Skeletal muscle cell (primary cell): Measurements from ENCODE around the gene PDK2.
"Not testable (repeated sequence)": the region's sequence is repeated elsewhere in the genome, so short reads cannot be mapped to it uniquely, and the experiment has no call there.

Experiments
- DNase-seq: peaks from one replicate; pipeline ENCODE4 v3.0.0-alpha.2; 2010; ENCODE audit warnings: low read depth
- H3K4me3 ChIP-seq: 2 replicates; pipeline ENCODE4 v1.5.1; 2011; ENCODE audit warnings: low read depth, mild to moderate bottlenecking, control low read depth, low read length, moderate library complexity

PDK2 gene

DNA sequence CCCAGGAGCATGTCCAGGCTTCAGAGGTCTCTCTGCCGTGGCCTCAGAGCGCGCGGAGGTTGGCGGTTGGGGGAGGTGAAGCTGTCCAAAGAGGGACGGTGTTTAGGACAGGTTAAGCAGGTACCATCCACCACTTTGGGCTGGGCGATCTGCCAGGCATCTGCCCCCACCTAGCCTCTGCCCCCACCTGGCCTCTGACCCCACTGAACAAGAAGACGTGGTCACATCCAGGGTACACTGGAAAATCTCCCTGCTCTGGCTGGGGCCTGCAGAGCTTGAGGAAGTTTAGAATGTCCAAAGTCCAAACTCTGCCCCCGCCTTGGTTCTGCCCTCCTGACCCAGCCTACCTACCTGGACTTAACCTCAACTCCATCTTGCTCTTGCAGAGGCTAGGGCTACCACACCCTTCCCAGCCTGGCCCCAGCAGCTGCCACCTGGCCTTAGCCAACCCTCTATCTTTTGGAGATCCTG lies 37.6 kb upstream of the PDK2 start:
- peak overlapping the region; percentile 78 for H3K4me3 ChIP-seq
- no peak for DNase-seq

DNA sequence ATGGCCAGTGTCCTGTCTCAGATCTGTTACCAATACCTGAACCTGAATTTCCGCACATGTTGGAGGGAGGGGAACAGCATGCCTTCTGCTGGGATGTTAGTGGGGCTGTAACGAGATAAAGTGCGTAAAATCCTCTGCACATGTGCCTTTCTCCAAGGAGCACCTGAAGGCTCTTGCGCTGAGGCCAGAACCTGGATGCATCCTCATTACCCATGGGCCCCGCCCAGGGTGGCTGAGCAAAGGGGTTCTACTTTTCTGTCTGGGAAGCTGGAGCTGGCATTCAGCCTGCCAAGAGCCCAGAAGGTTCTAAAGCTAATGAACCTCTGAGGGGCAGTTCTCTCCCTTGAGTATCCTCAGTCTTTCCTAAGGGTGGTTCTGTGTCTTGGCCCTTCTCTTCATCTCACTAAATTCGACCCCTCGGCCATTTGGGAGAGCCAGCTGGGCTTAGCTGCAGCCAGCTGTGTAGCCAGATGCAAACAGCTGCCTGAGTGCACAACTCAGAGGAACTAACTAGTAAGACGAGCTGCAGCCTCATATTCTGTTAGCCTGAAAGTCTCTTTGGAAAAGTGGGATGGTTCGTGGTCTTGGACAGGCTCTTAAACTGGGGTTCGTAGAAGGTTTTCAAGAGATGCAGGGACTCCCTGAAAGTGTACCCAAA lies 36.7 kb upstream of the PDK2 start:
- peak overlapping the region; percentile 2 for H3K4me3 ChIP-seq
- DNase-seq, result no peak

DNA sequence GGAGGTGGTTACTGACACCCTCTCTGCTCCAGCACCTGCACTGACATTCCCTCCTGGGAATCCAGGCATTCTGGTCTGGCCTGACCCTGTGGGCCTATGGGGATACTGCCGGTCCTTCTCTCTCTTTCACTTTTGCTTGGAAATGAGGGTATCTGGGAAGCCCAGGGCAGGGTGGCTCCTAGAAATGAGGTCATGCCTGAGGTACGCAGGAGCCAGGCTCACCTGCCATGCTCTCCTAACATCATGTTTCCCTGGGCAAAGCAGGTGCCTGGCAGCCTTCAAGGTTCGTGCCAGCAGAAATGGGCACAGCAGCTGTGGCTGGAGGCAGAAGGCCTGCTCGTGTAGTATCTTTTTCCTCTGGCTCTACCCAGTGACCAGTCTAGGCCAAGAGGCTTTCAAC lies 35.9 kb upstream of the PDK2 start:
- no peak overlapping the region for H3K4me3 ChIP-seq
- DNase-seq, result no peak

DNA sequence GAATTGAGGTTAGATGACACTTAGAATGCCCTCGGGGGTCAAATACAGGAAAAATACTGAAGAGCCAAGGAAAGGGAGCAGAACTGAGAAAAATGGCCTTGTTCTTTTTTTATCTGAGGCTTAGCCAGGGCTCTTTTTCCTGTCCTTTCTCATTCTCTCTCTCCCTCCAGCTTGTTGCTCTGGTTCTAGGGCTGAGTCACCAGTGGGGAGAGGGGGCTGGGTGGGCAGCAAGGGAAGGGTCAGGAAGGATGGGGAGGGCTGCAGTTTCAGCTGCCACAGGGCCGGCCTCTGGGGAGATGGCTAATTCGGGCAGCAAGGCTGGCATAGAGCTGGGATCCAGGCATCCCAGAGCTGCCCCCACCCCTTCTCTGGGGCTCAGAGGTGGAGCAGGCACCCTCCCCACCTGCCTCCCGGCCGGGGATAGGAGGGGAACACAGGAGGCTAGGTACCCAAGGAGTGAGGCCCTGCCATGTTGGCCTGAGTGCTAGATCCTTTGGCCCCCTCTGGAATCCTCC lies 35.3 kb upstream of the PDK2 start:
- no peak overlapping the region for H3K4me3 ChIP-seq
- no peak for DNase-seq

DNA sequence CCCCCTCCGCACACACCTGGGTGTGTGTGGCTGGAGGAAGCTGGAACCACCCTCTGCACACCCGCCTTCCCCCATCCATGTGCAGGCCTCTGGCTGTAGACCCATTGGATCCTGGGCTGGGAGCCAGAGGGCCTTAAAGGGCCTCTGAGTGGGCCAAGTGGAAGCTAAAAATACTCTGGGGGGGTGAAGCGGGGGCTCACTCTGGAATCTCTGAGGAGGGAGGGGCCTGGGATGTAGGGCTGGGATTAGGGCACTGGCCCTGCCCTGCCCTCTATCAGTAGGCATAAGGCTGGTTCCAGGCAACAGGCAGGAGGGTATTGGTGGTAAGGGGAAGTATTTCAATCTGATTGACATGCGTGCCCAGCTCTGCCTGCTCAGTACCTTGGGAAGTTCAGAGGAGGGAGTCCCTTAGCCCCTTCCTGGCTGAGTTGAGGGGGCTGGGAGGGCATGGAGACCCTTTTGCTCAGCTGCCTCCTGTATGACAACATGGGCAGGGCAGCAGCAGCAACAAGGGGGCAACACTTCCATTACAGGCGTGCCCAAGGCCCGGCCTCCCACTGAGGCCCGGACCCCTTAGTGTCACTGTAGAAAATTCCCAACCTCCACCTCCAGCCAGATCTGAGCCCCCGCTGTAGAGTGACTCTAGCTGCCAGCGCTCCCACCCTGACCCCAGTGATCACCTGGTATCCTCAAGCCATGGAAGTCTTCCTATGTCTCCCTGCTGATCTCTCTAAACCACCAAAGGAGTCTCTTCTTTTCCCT lies 34.0 kb upstream of the PDK2 start:
- H3K4me3 ChIP-seq, result no peak overlapping the region

DNA sequence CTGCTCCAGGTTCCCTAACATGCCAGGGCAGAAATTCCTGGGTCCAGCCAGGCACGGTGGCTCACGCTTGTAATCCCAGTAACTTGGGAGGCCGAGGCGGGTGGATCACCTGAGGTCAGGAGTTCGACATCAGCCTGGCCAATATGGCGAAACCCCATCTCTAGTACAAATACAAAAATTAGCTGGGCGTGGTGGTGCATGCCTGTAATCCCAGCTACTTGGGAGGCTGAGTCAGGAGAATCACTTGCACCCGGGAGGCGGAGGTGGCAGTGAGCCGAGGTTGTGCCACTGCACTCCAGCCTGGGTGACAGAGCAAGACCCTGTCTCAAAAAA lies 33.5 kb upstream of the PDK2 start:
- H3K4me3 ChIP-seq, DNase-seq: not testable (repeated sequence)

More for the DNA sequence above, 34.0 kb upstream of the PDK2 start:
- DNase-seq, result peak; percentile 60

DNA sequence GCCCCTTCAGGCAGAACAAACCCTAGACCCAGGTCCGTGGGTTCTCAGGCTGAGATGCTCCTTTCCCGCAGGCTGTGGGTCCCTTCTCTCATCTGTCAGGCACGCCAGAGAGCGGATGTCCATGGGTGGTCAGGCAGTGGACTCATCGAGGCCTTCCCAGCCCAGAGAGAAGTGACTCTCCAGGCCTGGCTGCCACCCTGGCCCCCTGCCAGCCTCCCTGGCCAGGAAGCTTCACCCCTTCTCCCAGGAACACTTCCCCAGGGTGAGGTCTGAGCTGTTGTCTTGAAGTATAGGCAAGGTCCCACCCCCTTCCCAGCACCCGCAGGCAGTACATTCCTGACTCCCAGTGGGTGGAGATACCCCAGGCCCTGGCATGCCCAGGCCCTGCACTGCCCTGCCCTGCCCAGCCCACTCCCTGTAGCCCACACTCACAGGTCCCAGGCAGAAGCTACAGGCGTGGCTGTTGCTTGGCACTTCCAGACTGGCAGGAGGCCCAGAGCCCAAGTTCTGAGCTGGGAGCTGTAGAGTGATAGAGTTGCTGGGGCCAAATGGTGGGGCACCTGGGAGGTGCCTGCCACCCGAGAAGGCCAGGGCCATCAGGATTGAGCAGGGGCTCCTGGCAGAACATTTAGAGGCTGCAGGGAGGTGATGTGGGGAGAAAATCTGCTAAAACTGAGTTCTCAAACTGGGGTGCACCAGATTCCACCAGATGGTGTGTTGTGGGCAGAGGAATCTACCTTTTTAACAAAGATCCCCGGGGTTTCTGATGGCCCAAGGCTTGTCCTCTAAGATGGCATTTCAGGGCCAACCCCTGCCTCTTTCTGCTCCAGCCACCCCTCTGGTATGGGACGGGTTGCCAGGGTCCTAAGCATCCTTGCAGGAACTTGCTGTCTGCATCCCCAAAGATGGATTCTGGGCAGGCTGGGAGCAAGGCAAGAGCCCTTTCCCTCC lies 32.6 kb upstream of the PDK2 start:
- H3K4me3 ChIP-seq, result no peak overlapping the region
- peak; percentile 54 for DNase-seq

DNA sequence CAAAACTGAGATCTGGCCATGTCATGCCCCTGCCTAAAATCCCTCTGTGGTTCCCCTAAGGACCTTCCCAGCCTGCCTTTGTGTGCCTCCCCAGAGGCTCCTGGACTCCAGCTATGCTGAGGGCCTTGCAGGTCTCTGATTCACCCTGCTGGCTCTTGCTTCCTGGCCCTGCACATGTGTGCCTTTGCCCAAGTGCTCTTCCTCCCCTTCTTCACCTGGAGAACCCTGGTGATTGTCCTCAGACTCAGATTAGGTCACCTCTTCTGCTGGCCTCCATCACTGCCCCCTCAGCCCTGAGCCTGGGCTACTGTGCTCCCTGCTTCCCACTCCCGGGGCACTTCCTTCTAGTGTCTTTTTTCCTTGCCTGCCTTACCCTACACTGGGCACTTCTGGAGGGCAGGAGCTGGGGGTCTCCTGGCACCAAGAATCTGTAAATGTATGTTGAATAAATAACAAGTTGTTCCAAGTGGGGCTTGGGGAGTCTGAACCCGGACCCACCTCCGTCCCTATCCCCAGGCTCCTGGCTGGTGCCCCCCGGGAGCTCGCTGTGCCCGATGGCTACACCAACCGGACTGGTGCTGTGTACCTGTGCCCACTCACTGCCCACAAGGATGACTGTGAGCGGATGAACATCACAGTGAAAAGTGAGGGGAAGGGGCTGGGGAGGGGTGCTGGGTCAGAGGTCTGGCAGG lies 31.4 kb upstream of the PDK2 start:
- no peak for DNase-seq
- H3K4me3 ChIP-seq, result no peak overlapping the region

DNA sequence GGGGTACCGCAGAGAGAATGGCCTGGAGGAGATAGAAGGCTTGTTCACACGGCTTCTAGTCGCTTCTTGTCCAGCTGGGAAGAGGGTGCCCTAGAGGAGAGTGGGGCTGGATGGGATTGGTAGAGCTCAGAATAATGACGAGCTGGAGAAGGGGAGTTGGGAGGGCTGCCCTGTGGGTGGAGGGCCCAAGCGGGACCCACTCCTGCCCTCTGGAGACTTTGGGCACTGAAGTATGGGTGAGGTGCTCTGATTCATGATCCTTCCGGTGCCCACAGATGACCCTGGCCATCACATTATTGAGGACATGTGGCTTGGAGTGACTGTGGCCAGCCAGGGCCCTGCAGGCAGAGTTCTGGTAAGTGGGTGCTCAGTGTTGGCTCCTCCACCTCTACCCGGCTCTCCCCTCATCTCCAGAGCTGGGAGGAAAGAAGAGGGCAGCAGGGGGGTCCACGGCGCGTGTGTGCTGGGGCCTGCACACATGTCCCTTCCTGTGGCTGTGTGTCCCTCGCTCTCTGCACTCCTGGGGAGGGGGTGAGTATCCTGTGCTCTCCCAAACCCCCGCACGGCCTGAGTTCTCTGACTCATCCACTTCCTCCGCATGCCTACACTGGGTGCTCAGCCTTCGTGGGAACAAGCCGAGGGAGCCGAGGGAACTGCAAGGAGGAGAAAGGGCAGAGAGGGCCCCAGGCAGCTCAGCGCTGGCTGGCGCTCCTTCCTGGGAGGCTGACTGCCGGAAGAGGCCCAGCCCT lies 30.7 kb upstream of the PDK2 start:
- peak; percentile 88 for DNase-seq
- H3K4me3 ChIP-seq, result no peak overlapping the region

DNA sequence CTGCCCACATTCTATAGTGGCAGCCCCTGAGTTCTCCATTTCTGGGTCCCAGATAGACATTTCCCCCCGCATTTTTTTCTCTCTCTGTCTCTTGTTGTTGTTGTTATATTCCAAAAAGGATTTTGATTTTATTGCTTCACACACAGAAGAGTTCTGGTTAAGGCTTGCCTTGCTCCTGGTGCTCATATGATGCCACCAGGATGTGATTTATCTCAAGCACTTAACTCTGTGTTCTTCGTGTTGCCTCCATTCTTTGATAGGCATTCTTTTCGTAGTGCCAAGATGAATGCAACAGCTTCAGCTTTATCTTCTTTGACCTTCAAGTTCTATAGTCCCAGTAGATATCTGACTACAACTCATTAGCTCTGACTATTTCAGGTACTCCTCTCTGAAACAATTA lies 30.1 kb upstream of the PDK2 start:
- no peak overlapping the region for H3K4me3 ChIP-seq
- DNase-seq, result no peak

DNA sequence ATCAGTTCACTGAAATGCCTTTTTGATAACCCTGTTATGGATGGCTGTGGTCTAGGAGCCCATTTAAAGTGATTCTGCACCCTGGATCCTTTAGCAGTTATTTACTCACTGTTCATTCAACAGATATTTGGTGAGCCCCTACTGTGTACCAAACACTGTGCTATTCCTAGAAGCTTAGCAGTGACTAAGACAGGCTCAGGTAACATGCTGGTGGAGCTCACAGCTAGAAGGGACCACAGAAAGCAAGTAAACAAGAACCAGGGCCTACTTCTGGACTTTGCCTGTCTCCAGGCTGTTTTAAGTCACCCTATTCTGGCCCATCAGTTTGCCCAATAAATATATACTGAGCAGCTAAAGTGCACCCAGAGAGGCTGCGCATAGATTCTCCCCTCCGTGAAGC lies 28.2 kb upstream of the PDK2 start:
- DNase-seq, result no peak
- H3K4me3 ChIP-seq, result no peak overlapping the region

DNA sequence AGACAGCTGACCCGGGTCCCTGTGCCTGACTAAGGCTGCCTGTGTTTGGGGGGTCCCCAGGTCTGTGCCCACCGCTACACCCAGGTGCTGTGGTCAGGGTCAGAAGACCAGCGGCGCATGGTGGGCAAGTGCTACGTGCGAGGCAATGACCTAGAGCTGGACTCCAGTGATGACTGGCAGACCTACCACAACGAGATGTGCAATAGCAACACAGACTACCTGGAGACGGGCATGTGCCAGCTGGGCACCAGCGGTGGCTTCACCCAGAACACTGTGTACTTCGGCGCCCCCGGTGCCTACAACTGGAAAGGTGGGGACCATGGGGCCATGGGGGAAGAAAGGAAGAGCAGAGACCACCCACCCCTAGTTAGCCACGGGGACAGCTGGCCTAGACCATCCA lies 27.2 kb upstream of the PDK2 start:
- no peak overlapping the region for H3K4me3 ChIP-seq
- DNase-seq, result no peak

DNA sequence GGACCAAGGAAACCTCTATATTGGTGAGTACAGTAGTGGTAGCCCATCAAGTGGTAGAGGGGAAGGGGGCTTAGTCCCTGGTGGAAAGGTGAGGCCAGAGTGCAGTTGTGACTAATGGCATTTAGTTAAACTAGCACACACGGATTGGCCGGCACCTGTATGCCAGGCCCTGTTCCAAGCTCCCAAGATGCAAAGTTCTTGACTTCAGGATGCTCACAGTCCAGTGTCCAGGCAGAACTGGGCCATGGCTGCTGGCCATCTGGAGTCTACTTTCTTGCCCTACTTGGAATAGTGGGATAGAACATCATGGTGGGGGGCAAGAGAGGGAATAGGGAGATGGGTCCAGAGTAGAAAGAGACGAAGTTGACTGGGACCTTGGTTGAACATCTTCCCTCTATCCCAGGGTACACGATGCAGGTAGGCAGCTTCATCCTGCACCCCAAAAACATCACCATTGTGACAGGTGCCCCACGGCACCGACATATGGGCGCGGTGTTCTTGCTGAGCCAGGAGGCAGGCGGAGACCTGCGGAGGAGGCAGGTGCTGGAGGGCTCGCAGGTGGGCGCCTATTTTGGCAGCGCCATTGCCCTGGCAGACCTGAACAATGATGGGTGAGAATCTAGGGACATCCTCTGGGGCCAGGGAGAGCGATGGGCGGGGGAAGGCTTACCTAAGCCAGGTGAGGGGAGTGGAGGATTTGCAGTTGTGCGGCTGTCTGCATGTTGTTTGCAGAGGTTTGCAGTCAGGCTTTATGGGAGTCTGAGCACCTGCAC lies 24.1 kb upstream of the PDK2 start:
- H3K4me3 ChIP-seq, result no peak overlapping the region
- DNase-seq, result no peak

DNA sequence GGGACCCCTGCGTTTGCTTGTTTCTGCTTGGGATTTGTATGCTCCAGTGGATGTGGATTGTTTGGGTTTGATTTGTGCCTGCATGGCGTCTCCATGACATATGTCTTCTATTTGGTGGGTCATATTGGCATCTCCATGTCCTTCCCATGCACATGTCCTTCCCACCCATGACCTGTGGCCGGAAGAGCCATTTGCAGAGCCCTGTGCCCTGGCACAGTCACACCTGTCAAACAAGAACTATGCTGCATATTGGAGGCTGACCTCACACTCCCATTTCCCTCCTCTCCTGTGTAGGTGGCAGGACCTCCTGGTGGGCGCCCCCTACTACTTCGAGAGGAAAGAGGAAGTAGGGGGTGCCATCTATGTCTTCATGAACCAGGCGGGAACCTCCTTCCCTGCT lies 23.5 kb upstream of the PDK2 start:
- no peak for DNase-seq
- no peak overlapping the region for H3K4me3 ChIP-seq

DNA sequence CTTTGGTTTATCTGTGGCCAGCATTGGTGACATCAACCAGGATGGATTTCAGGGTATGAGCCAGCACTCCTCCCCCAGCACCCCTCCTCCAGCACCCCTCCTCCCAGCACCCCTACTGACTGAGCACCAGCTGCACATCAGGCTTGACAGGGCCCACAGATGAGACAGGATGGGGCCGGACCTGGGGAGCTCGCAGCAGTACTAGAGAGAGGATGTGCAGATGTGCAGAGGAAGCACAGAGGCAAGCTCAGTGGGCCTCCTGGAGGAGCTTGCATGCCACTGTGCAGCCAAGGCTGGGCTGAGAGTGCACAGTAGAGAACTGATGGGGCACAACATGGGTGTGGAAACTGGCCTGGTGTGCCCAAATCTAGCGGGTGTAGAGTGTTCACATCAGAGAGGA lies 23.0 kb upstream of the PDK2 start:
- H3K4me3 ChIP-seq, result no peak overlapping the region
- no peak for DNase-seq

DNA sequence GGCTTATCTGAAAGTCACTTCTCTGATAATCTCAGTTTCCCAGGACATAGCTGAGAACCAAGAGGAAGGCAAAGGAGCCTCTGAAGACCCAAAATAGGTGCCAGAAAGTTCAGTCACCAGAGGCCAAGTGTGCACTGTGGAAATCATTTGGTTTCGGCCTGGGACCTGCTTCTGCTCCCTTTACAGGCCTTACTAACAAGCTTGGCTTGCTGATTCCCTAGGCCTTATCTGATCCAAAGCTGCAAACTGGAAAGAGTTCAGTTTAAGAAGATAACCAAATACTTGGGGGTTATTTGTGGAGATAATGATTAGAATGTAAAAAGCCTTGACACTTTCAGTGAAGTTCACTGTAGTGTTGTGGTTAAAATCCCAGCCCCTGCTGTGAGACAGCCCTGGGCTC lies 22.2 kb upstream of the PDK2 start:
- H3K4me3 ChIP-seq, result no peak overlapping the region
- DNase-seq, result no peak

DNA sequence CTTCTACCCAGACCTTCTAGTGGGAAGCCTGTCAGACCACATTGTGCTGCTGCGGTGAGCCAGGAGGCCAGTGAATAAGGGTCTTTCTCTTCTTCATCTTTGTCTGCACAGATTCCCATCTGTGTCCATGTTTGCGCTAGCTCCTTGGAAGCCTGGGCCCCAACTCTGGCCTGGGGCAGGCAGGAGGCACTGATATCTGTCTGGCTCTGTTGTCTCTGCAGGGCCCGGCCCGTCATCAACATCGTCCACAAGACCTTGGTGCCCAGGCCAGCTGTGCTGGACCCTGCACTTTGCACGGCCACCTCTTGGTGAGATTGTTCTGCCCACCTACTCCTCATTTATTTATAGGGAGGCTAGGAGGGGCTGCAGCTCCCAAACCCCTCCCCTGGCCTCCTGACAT lies 20.9 kb upstream of the PDK2 start:
- H3K4me3 ChIP-seq, result no peak overlapping the region
- DNase-seq, result no peak

DNA sequence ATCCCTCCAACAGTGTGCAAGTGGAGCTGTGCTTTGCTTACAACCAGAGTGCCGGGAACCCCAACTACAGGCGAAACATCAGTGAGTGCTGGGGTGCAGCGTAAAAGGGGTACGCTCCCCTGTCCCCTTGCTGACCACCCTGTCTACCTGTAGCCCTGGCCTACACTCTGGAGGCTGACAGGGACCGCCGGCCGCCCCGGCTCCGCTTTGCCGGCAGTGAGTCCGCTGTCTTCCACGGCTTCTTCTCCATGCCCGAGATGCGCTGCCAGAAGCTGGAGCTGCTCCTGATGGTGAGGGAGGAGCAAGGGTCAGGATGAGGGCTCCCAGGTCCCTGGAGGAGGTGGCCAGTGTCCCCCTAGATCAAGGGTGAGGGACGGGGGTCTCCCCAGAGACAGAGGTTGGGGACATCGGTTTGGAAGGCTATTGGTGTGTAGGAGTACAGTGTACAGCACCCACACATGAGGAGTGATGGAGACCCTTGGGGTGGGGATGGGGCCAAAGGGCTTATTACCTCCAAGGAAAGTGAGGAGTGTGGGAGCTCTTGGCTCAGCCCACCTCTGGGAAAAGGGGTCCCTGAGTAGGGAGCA lies 19.6 kb upstream of the PDK2 start:
- no peak for DNase-seq
- no peak overlapping the region for H3K4me3 ChIP-seq
